ENCODE results near the gene PPP1R16B.

DNA sequence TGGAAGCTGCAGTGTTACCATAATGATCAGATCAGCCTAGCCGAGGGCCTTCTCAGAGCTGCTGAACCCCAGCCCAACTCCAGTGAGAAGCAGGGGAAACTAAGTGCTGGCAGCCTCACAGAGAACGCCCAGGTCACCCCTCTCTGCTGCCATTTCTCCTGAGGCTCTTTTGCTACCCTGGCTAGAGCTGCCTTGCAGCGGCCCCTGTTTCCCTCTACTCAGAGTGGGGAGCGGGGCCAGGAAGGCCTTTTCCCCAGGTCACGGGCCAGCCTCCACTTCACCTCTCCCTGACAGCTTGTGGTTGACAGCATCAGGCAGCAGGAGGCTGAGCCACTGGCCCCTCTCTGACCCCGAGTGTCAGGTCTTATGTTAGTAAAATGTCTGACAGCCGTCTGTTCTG is 34.5 kb upstream of the PPP1R16B start:
- TF ChIP-seq EP300 (IDR thresholded peaks at IDR 0.05), result no peak
- TF ChIP-seq CTCF (IDR thresholded peaks at IDR 0.05), result no peak
- no peak for TF ChIP-seq POLR2AphosphoS5 (IDR thresholded peaks at IDR 0.05)
- TF ChIP-seq POLR2A (IDR thresholded peaks at IDR 0.05), result no peak

Data from upper lobe of left lung (tissue), 4 donors.